AG04449 (cell line): ENCODE measurements around the gene EXOC4.
A peak's percentile ranks its signal among the peaks of the same experiment; 100 is the strongest.

Experiments used
- CTCF ChIA-PET: fragments of 350-600 bp; formaldehyde crosslinking; extraction: SDS; loops from one replicate; lab custom pipeline; 2021; ENCODE audit warnings: antibody characterized with exemption; lab: Yijun Ruan, JAX
- POLR2A ChIA-PET: fragments of 400-600, 350-600 bp; formaldehyde crosslinking; extraction: SDS; loops from one replicate; lab custom pipeline; 2020; ENCODE audit warnings: antibody characterized with exemption, inconsistent platforms; lab: Yijun Ruan, JAX
- DNase-seq: peaks from one replicate; pipeline ENCODE4 v3.0.0-alpha.2; 2010; ENCODE audit warnings: low read depth, low spot score
- H3K4me3 ChIP-seq: 2 replicates; pipeline ENCODE4 v1.5.1; 2011; ENCODE audit warnings: low read depth, mild to moderate bottlenecking, control low read depth, low read length
- TF ChIP-seq, protein P1 (sequence below): IDR thresholded peaks from one replicate; pipeline ENCODE4 v1.5.1; 2011; ENCODE audit warnings: mild to moderate bottlenecking, moderate library complexity, low read length, control low read depth, inconsistent platforms; ENCODE audit not compliant: insufficient read depth; ENCODE audit errors: missing control alignments

EXOC4 gene

GRCh38 chr7:133770863-133771492 is 518.1 kb downstream of the EXOC4 start:
- H3K4me3 ChIP-seq: no peak overlapping the region
- ChIA-PET CTCF (interaction anchor here (0.9 to 1.6 kb wide), 2 partner anchors 27 to 83 kb away, joined by 3 read pairs; no protein-coding TSS in a partner anchor), POLR2A (no interaction called here)
- peak; percentile 21 for DNase-seq
- TF ChIP-seq, protein P1, sequence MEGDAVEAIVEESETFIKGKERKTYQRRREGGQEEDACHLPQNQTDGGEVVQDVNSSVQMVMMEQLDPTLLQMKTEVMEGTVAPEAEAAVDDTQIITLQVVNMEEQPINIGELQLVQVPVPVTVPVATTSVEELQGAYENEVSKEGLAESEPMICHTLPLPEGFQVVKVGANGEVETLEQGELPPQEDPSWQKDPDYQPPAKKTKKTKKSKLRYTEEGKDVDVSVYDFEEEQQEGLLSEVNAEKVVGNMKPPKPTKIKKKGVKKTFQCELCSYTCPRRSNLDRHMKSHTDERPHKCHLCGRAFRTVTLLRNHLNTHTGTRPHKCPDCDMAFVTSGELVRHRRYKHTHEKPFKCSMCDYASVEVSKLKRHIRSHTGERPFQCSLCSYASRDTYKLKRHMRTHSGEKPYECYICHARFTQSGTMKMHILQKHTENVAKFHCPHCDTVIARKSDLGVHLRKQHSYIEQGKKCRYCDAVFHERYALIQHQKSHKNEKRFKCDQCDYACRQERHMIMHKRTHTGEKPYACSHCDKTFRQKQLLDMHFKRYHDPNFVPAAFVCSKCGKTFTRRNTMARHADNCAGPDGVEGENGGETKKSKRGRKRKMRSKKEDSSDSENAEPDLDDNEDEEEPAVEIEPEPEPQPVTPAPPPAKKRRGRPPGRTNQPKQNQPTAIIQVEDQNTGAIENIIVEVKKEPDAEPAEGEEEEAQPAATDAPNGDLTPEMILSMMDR: no peak

DNA sequence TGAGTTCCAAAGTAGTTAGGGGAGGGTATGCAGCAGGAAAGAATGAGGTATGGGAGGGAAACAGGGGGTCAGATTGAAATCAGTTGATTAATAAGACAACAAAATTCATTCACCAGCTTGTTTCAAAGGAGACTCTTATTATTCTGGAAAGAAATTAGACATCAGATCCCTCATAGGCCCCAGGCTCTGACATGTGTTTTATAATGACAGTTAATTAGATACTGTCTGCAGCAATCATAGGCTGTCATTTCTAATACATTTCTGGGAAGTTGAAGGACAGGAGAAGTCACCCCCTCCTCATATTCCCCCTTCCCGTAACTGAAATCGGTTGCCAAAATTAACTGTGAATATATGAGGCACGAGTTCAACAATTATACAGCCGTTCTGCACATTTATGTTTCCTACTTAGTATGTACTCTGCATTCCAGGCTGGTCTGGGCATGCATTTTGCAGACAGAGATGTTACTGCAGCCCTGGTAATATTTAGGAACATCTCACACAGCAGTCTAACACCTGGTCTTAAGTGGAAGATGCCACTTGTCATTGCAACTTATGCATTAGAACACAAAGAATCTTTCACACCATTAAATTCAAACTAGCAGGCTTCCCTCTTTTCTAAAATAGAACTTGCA is 519.0 kb downstream of the EXOC4 start:
- POLR2A ChIA-PET: no interaction called here
- CTCF ChIA-PET: no interaction called here
- H3K4me3 ChIP-seq: no peak overlapping the region
- DNase-seq: no peak
- TF ChIP-seq, protein P1: no peak

- TF ChIP-seq, protein P1: no peak
- POLR2A ChIA-PET: no interaction called here
Measured at GRCh38 chr7:133773601-133774000, 520.7 kb downstream of the EXOC4 start.

DNA sequence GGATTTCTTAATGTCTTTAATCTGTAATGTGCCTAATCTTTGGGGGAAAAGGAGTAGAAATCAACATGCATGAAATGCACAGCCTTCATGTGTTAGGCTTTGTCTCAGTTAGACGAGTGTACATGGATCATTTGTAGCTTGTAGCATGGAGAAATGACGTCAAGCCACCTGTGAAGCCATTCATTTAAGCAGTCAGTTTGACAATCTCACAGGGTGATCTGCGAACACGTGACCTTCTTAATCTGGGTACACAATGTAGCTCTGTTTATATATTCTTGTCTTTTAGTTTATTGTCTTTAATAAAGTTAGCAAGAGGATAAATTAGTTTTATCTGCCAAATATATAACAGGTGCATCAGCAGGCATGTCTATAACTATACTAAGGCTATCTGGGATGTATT is 522.3 kb downstream of the EXOC4 start:
- no peak for DNase-seq
- H3K4me3 ChIP-seq: no peak overlapping the region
- ChIA-PET CTCF (no interaction called here), POLR2A (no interaction called here)
- TF ChIP-seq, protein P1: no peak

More at GRCh38 chr7:133773601-133774000, 520.7 kb downstream of the EXOC4 start:
- no peak for DNase-seq
- no peak overlapping the region for H3K4me3 ChIP-seq
- CTCF ChIA-PET: interaction anchor here (1.3 kb wide), 1 partner anchor 31 kb away, joined by 4 read pairs; no protein-coding TSS in a partner anchor

DNA sequence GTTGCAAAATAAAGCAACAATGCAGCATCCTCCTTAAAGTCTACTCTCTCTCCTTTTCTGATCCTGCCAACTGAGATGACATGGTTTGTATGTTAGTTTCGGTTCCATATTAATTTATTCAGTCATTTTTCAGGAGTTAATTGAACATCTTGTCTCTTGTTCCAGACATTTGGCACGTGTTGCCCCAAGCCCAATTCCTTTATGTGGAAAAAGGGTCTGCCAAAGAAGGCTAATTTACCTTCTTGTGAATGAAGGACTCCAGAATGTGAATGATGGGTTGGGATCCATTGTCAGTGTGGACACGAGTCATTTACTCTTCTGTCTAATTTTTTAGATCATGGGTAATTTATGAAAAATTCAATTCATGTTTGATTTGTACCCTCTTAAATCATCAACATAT is 523.4 kb downstream of the EXOC4 start:
- TF ChIP-seq, protein P1: no peak
- ChIA-PET CTCF (no interaction called here), POLR2A (no interaction called here)
- no peak for DNase-seq
- no peak overlapping the region for H3K4me3 ChIP-seq

- POLR2A ChIA-PET: no interaction called here
- no peak overlapping the region for H3K4me3 ChIP-seq
- TF ChIP-seq, protein P1: no peak
- no peak for DNase-seq
- CTCF ChIA-PET: no interaction called here
Measured at GRCh38 chr7:133777701-133778100, 524.8 kb downstream of the EXOC4 start.
